HS-27A (cell line): ENCODE results near the gene ADAMTSL5.
"Not testable (repeated sequence)": the region's sequence is repeated elsewhere in the genome, so short reads cannot be mapped to it uniquely, and the experiment has no call there.

Experiments
- DNase-seq: peaks from one replicate; pipeline ENCODE4 v3.0.0-alpha.2; 2012; ENCODE audit warnings: low read depth, missing footprints

The ADAMTSL5 gene

GRCh38 chr19:1529430-1529816, 16.6 kb upstream of the ADAMTSL5 start:
- no peak for DNase-seq

GRCh38 chr19:1528596-1529429, 16.0 kb upstream of the ADAMTSL5 start:
- DNase-seq = no peak

GRCh38 chr19:1527650-1528309, 15.0 kb upstream of the ADAMTSL5 start:
- DNase-seq = no peak

DNA sequence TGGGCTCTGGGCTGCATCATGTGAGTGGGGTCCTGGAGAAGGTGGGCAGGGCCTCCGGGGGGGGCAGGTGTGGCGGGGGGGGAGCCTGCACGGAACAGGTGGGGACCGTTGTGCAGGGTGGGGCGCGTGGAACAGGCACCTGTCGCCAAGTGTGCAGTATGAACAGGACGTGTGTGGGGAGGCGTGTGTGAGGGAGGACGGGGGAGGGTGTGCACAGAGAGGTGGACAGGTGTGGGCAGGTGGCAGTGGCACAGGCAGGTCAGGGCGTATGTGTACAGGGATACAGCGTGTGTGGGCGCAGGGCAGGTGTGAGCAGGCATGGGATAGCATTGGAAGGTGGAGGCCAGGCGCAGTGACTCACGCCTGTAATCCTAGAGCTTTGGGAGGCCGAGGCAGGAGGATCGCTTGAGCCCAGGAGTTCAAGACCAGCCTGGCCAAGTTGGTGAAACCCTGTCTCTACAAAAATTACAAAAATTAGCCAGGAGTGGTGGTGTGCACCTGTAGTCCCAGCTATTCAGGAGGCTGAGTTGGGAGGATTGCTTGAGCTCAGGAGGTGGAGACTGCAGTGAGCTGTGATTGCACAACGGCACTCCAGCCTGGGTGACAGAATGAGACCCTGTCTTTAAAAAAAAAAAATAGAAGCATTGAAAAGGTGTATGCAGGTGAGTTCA, 14.3 kb upstream of the ADAMTSL5 start:
- DNase-seq = no peak

GRCh38 chr19:1526066-1526778, 13.4 kb upstream of the ADAMTSL5 start:
- no peak for DNase-seq

GRCh38 chr19:1525343-1525742, 12.5 kb upstream of the ADAMTSL5 start:
- DNase-seq = no peak

- no peak for DNase-seq
These were observed 12.1 kb upstream of the ADAMTSL5 start for GRCh38 chr19:1524972-1525325.

DNA sequence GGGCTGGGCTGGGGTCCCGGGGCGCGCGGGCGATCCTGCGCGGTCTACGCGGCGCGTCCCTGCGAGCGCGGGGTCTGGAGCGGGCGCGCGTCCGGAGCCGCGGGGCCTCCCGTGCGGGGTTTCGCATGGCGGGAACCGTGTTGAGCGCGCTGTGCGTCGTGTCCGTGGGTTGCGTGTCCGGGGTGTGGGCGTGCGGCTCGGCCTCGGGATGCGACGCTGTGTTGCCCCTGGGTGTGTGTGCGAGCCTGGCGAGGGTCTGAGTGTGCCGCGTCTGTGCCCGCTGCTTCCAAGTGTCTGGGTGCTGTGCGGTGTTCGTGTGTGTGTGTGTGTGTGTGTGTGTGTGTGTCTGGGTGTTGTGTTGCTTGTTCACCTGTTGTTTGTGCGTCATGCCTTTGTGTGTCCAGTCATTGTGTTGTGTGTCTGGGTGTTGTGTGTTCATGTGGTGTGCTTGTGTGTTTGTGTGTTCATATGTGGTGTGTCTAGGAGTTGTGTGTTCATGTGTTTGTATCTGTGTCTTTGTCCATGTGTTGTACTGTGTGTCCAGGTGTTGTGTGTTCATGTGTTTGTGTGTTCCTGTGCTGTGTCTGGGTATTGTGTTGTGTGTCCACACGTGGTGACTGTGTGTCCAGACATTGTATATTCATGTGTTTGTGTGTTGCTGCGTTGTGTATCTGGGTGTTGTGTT, 11.6 kb upstream of the ADAMTSL5 start:
- no peak for DNase-seq

DNA sequence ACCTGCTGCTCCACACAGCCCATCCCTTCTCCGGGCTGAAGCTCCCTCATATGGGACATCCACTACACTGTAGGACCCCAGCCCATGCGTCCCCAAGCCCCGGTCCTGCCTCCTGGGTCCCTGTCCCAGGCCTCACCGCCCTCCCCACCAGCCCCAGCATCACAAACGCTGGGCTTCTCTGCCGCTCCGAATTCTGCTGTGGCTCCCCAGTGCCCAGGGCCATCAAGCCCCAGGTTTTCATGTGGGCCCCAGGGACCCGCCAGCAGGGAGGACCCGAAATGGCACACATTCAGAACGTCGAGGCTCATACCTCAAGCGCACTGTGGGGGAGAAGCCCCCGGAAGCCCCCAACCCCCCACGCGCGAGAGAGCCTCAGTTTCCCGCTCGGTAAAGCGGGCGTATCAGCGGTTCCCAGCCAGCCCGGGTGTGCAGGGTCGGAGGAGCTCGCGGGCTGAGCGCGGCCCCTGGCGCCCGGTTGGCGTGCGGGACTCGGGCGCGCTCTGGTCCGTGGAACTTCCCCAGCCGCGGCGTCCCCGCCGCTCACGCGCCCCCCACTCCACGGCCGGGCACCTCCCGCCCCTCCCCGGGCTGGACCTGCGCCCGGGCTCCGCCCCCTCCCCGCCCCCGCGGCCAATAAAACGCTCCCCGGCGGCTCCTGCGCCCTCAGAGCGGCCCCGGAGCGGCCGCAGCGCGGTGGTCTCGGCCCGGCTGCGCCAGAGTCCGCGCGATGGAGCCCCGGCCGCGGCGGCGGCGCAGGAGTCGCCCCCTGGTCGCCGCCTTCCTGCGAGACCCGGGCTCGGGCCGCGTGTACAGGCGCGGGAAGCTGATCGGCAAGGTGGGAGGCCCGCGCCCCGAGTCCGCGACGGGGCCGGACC, 10.8 kb upstream of the ADAMTSL5 start, which contains the start of gene PLK5:
Gene PLK5, plus strand, starts transcription at position 666 of the 875 bp plus-strand sequence. CDS start 2,920 bp downstream, outside the sequence.
- no peak for DNase-seq

- DNase-seq = no peak
These were observed 10.0 kb upstream of the ADAMTSL5 start for GRCh38 chr19:1522838-1523237.

- DNase-seq = no peak
These were observed 9.2 kb upstream of the ADAMTSL5 start for GRCh38 chr19:1522061-1522460.

DNA sequence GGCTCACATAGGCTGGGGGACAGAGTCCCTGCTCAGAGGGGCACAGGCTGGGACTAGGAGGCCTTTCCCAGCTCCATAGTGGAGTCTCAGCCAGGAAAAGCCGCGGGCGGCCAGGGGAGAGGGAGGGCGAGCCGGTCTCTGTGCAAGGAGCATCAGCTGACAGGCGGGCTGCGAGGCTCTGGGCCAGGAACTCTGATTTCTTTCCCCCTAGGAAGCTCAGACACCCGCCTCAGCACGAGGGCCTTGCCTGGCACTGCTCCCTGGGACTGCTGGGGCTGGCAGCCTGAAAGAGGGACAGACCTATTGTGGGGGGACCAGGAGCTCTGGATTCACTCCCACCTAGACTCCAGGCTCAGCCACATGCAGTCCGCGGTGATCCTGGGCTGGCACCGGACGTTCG, 8.8 kb upstream of the ADAMTSL5 start:
- no peak for DNase-seq

GRCh38 chr19:1520203-1520780, 7.5 kb upstream of the ADAMTSL5 start:
- DNase-seq = no peak

DNA sequence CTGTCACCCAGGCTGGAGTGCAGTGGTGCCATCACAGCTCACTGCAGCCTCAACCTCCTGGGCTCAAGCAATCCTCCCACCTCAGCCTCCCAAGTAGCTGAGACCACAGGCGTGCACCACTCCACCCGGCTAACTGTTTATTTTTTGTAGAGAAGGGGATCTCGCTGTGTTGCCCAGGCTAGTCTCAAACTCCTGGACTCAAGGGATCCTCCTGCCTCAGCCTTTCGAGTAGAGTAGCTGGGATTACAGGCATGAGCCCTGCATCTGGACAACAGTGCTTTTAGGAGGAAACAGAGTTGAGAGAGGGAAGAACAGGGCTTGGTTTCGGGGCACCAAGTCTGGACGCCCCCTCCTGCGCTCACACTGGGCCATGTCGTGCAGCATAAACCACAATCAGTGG, 7.0 kb upstream of the ADAMTSL5 start:
- DNase-seq = not testable (repeated sequence)

GRCh38 chr19:1518471-1518870, 5.7 kb upstream of the ADAMTSL5 start:
- no peak for DNase-seq

- no peak for DNase-seq
These were observed 3.6 kb upstream of the ADAMTSL5 start for GRCh38 chr19:1516395-1516753.

GRCh38 chr19:1514986-1515721, 2.3 kb upstream of the ADAMTSL5 start:
- no peak for DNase-seq

GRCh38 chr19:1514295-1514661, 1.5 kb upstream of the ADAMTSL5 start:
- DNase-seq = no peak

DNA sequence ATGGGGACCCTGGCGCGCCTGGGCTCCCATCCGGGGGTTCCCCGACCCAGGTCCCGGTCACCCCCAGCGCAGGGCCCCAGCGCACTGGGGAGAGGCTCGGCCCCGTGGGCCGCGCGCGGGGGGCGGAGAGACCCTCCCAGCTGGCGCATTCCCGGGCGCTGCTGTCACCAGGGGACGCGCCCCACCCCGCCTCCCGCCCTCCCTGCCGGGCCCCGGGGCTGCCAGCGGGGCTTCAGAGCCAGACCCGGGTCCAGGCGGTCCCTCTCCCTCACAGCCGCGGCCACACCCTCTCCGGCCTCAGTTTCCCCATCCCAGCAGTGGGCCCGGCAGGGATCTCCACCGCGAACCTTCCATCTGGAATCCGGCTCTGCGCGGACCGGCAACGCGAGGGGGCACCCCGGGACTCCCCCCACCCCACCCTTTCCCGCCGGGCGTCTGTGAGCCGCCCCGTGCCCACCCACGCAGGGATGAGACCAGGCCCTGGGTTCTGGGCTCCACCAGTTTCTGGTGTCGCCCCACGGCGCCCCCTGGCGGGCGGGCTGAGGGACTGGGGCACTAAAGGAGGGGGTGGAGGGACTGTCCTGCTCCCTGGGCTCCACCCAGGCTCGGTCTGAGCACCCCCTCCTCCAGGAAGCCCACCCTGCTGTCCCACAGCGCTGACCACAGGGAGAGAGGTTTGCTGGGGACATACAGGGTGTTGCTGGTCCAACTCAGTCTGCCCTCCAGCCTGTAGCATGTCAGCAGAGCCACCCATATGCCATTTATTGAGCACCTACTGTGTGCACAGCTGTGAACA, 878 bp upstream of the ADAMTSL5 start:
- DNase-seq = no peak
